ENCODE data around the gene UBE2K.
A peak's percentile ranks its signal among the peaks of the same experiment; 100 is the strongest.

Gene UBE2K, protein sequence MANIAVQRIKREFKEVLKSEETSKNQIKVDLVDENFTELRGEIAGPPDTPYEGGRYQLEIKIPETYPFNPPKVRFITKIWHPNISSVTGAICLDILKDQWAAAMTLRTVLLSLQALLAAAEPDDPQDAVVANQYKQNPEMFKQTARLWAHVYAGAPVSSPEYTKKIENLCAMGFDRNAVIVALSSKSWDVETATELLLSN

DNA sequence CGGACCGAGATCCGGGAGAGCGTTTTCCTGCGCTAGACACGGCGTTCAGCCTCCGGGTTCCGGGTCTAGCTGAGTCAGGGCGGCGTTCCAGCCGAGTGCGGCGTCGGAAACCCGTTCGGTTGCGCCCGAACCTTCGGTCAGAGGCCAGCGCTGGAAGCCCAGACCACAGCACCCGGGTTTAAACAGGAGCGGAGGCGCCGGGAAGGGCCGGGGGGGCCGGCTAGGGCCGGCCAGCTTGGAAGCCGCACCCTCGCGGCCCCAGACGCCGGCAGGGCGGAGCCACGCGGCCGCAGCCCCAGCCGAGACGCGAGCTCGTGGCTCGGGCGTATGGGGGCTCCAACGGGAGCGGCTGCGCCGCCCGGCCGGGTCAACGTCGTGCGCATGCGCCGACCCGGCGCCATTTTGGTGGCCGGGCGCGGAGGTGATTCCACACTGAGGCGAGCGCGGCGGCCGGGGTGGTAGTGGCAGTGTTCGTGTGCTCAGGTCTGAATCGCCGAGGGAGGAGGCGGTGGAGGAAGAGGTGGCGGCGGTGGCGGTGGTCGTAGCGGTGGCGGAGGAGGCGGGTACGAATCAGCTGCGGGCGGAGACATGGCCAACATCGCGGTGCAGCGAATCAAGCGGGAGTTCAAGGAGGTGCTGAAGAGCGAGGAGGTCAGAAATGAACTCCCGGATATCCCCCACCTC, at the start of gene UBE2K:
Gene UBE2K (plus strand): TSS at position 397 of the 684 bp plus-strand sequence. CDS start 192 bp downstream, at position 589.
- Histone ChIP-seq H4K20me1 (ENCODE audit: low read depth, low read length) (peaks cover 24% of the 10 kb centered on the region), H3K27ac (ENCODE audit: low read depth, low read length) (peak within 1 kb of the TSS; percentile 68), H3K9ac (ENCODE audit: low read length) (peak within 1 kb of the TSS; percentile 84), H3K9me2 (replicated peaks; ENCODE audit: insufficient read depth, low read length) (no peaks in the 10 kb centered on the region), H3K79me2 (ENCODE audit: insufficient read depth, low read length) (peaks cover 48% of the 10 kb centered on the region), H3K9me3 (ENCODE audit: insufficient read depth, low read length) (no peaks in the 10 kb centered on the region), H3K27me3 (ENCODE audit: low read length) (no peaks in the 10 kb centered on the region), H3K4me3 (ENCODE audit: insufficient read depth, low read length, poor library complexity, severe bottlenecking) (peak within 1 kb of the TSS; percentile 69), H2AFZ (ENCODE audit: low read depth, low read length, severe bottlenecking) (peak within 1 kb of the TSS; percentile 86), H3F3A (ENCODE audit: insufficient read depth) (peaks cover 14% of the 10 kb centered on the region; the same call in 1 of the 2 replicates), H3K4me2 (ENCODE audit: low read depth, low read length, poor library complexity, severe bottlenecking) (peak within 1 kb of the TSS; percentile 84), H3K36me3 (ENCODE audit: low read length) (0 out of 2 replicates have a peak, but pooled peaks cover 2% of the 10 kb centered on the region)
- no peak for TF ChIP-seq EZH2phosphoT487 (conservative IDR thresholded peaks at IDR 0.05; ENCODE audit: low read length)
- TF ChIP-seq, protein P1, sequence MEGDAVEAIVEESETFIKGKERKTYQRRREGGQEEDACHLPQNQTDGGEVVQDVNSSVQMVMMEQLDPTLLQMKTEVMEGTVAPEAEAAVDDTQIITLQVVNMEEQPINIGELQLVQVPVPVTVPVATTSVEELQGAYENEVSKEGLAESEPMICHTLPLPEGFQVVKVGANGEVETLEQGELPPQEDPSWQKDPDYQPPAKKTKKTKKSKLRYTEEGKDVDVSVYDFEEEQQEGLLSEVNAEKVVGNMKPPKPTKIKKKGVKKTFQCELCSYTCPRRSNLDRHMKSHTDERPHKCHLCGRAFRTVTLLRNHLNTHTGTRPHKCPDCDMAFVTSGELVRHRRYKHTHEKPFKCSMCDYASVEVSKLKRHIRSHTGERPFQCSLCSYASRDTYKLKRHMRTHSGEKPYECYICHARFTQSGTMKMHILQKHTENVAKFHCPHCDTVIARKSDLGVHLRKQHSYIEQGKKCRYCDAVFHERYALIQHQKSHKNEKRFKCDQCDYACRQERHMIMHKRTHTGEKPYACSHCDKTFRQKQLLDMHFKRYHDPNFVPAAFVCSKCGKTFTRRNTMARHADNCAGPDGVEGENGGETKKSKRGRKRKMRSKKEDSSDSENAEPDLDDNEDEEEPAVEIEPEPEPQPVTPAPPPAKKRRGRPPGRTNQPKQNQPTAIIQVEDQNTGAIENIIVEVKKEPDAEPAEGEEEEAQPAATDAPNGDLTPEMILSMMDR (IDR thresholded peaks at IDR 0.05; ENCODE audit: insufficient read depth, low read length, poor library complexity, severe bottlenecking), result no peak

DNA sequence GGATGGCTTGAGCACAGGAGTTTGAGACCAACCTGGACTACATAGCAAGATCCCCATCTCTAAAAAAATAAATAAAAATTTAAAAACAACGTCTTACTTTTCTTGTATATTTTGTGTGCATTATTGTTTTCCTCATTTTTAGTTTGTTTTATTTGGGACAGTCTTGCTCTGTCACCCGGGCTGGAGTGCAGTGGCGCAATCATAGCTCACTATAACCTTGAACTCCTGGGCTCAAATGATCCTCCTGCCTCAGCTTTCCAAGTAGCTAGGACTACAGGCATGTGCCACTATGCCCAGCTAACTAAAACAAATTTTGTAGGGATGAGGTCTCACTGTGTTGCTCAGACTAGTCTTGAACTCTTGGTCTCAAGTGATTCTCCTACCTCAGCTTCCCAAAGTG, 49.7 kb upstream of the UBE2K start:
- H3F3A ChIP-seq (ENCODE audit: insufficient read depth), result no peaks in the 10 kb centered on the region
- H3K36me3 ChIP-seq (ENCODE audit: low read length), result no peaks in the 10 kb centered on the region
- H3K79me2 ChIP-seq (ENCODE audit: insufficient read depth, low read length), result no peaks in the 10 kb centered on the region

DNA sequence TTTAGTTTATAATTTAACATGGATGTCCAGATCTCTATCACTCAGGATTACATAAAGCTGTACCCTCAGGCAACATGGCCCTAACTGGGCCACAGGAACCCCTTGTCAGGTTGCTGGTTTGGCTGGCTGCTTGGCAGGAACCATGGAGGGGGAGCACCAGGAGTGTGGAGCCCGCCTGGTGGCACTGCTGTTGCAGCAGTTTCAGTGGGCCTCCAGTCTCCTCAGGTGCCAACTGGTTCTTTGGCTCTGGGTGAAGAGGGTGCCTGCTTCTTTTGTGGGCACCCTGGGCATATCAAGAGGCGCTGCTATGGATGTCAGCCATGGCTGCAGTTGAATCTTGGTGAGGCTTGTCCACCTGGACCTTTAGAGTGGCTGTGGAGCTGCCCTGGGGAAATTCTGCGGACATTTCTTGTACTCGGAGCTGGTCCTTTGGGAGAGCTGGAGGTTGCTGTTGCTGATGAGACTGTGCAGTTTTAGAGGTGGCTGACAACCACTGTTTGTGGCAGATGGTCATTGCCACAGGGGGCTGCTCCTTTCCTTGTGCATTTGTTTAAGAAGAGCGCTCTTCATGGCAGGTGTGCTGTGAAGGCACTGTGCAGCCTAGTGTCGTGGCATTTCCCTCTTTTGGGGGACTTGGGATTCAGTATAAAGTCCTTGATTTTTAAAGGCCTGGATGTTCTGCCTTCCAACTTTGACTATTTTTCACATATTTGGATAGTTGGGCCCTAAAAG, 48.9 kb upstream of the UBE2K start:
- H3K9me3 ChIP-seq (ENCODE audit: insufficient read depth, low read length), result no peaks in the 10 kb centered on the region
- no peaks in the 10 kb centered on the region for H3F3A ChIP-seq (ENCODE audit: insufficient read depth)
- no peaks in the 10 kb centered on the region for H3K36me3 ChIP-seq (ENCODE audit: low read length)
- TF ChIP-seq, protein P1 (IDR thresholded peaks at IDR 0.05; ENCODE audit: insufficient read depth, low read length, poor library complexity, severe bottlenecking), result no peak
- TF ChIP-seq EZH2phosphoT487 (conservative IDR thresholded peaks at IDR 0.05; ENCODE audit: low read length), result no peak
- H3K27ac ChIP-seq (ENCODE audit: low read depth, low read length), result no peak overlapping the region
- no peaks in the 10 kb centered on the region for H3K27me3 ChIP-seq (ENCODE audit: low read length)
- no peak overlapping the region for H2AFZ ChIP-seq (ENCODE audit: low read depth, low read length, severe bottlenecking)
- no peak overlapping the region for H3K4me2 ChIP-seq (ENCODE audit: low read depth, low read length, poor library complexity, severe bottlenecking)
- H3K4me3 ChIP-seq (ENCODE audit: insufficient read depth, low read length, poor library complexity, severe bottlenecking), result no peak overlapping the region
- no peaks in the 10 kb centered on the region for H4K20me1 ChIP-seq (ENCODE audit: low read depth, low read length)
- no peaks in the 10 kb centered on the region for H3K79me2 ChIP-seq (ENCODE audit: insufficient read depth, low read length)
- H3K9me2 ChIP-seq (replicated peaks; ENCODE audit: insufficient read depth, low read length), result no peaks in the 10 kb centered on the region
- no peak overlapping the region for H3K9ac ChIP-seq (ENCODE audit: low read length)

More for the DNA sequence above, 49.7 kb upstream of the UBE2K start:
- no peak for TF ChIP-seq EZH2phosphoT487 (conservative IDR thresholded peaks at IDR 0.05; ENCODE audit: low read length)
- TF ChIP-seq, protein P1 (IDR thresholded peaks at IDR 0.05; ENCODE audit: insufficient read depth, low read length, poor library complexity, severe bottlenecking), result no peak
- H3K9me2 ChIP-seq (replicated peaks; ENCODE audit: insufficient read depth, low read length), result no peaks in the 10 kb centered on the region
- no peaks in the 10 kb centered on the region for H4K20me1 ChIP-seq (ENCODE audit: low read depth, low read length)
- H2AFZ ChIP-seq (ENCODE audit: low read depth, low read length, severe bottlenecking), result no peak overlapping the region
- no peak overlapping the region for H3K4me2 ChIP-seq (ENCODE audit: low read depth, low read length, poor library complexity, severe bottlenecking)
- no peak overlapping the region for H3K9ac ChIP-seq (ENCODE audit: low read length)
- H3K9me3 ChIP-seq (ENCODE audit: insufficient read depth, low read length), result no peaks in the 10 kb centered on the region
- H3K27me3 ChIP-seq (ENCODE audit: low read length), result no peaks in the 10 kb centered on the region
- no peak overlapping the region for H3K27ac ChIP-seq (ENCODE audit: low read depth, low read length)
- H3K4me3 ChIP-seq (ENCODE audit: insufficient read depth, low read length, poor library complexity, severe bottlenecking), result no peak overlapping the region

All from SU-DHL-6 (cell line).